Suprapubic skin (tissue), 3 donors: Measurements from ENCODE around the gene RXRB.

ENCODE experiments used
- CTCF ChIP-seq, 2 donors: fragments of 200-600 bp in 1 of 2; fragments of 450-650 bp in 1 of 2; sonication (generic) in 1 of 2; IDR thresholded peaks; one replicate each; pipeline ENCODE4 v1.5.1; 2016 to 2019; ENCODE audit warnings: antibody characterized with exemption in 2 of 2, mild to moderate bottlenecking in 1 of 2, moderate library complexity in 1 of 2
- POLR2AphosphoS5 ChIP-seq, 3 donors: sonication (generic); formaldehyde crosslinking; IDR thresholded peaks; one replicate each; pipeline ENCODE4 v1.6.1; 2017; ENCODE audit warnings: antibody characterized with exemption in 3 of 3

- TF ChIP-seq POLR2AphosphoS5 (IDR thresholded peaks at IDR 0.05) (no peak), CTCF (IDR thresholded peaks at IDR 0.05) (no peak)
Measured at GRCh38 chr6:33168639-33169038, 31.8 kb downstream of the RXRB start.
